HCT116 (cell line): Measurements from ENCODE around the gene MRPL33. TPM values are rescaled to one million over a fixed set of nuclear protein-coding genes. Genes with fewer than 3 reads are reported as not detected.

Experiments
- ATAC-seq: fragments of 200-7000 bp; cut with Tn5 transposase; 2 replicates; pipeline ENCODE4 v1.9.1; 2020; ENCODE audit warnings: mild to moderate bottlenecking, moderate library complexity
- BruUV-seq: library from RNA; stranded (reverse); fragments of 400-500 nt; replicated peaks from 2 replicates; lab custom pipeline; 2021; lab: Mats Ljungman, UMichigan
- CTCF ChIA-PET: fragments of 300-600 bp; sonication (Branson Sonifier 250); formaldehyde crosslinking; loops from one replicate; lab custom pipeline; 2021; ENCODE audit warnings: antibody characterized with exemption; lab: Charles Lee
- POLR2A ChIA-PET: fragments of 300-600, 350-600 bp; sonication (Branson Sonifier 250); formaldehyde crosslinking; loops from one replicate; lab custom pipeline; 2021; ENCODE audit warnings: antibody characterized with exemption; lab: Charles Lee
- RAD21 ChIA-PET, 2 experiments: fragments of 300-600 bp; sonication (Branson Sonifier 250); formaldehyde crosslinking; loops; one replicate each; lab custom pipeline; 2023; ENCODE audit warnings: low total read pairs in 2 of 2; ENCODE audit not compliant: uncharacterized antibody in 2 of 2, unreplicated experiment in 2 of 2, low non-redundant PET in 1 of 2; lab: Charles Lee
- DNase-seq: peaks from one replicate; pipeline ENCODE4 v3.0.0-alpha.2; 2010; ENCODE audit warnings: low read depth, low spot score
- H2AFZ ChIP-seq: fragments of 200-600 bp; shearing (Covaris generic), sonication (generic); 2 replicates; pipeline ENCODE4 v1.6.1; 2017; ENCODE audit warnings: low read depth, mixed run types, mixed read lengths, antibody characterized with exemption, low read length; ENCODE audit not compliant: poor library complexity, severe bottlenecking
- H3K27ac ChIP-seq: 2 replicates; pipeline ENCODE4 v1.5.1; 2012; ENCODE audit warnings: low read depth, low read length
- H3K27me3 ChIP-seq: fragments of 200-600 bp; sonication (generic); 2 replicates; pipeline ENCODE4 v1.6.1; 2016; ENCODE audit warnings: mixed run types, low read length, mixed read lengths; ENCODE audit not compliant: insufficient read depth
- H3K36me3 ChIP-seq, 2 experiments: fragments of 200-500 bp in 1 of 2; fragments of 200-600 bp in 1 of 2; sonication (Bioruptor generic) in 1 of 2; sonication (generic) in 1 of 2; 2 replicates each; pipeline versions ENCODE4 v1.5.1 to v1.6.1; 2014 to 2016; ENCODE audit warnings: low read length in 2 of 2, inconsistent platforms in 1 of 2, mixed read lengths in 1 of 2, mixed run types in 1 of 2; ENCODE audit not compliant: insufficient read depth in 2 of 2, control insufficient read depth in 1 of 2
- H3K4me1 ChIP-seq, 2 experiments: fragments of 200-600 bp in 1 of 2; sonication (generic) in 1 of 2; 2 replicates each; pipeline versions ENCODE4 v1.5.1 to v1.6.1; 2012 to 2017; ENCODE audit warnings: low read length in 2 of 2, inconsistent platforms in 1 of 2, mild to moderate bottlenecking in 1 of 2, mixed read lengths in 1 of 2, mixed run types in 1 of 2, moderate library complexity in 1 of 2; ENCODE audit not compliant: insufficient read depth in 2 of 2, control insufficient read depth in 1 of 2
- H3K4me2 ChIP-seq: fragments of 200-600 bp; sonication (generic); 2 replicates; pipeline ENCODE4 v1.6.1; 2017; ENCODE audit warnings: mixed run types, low read length, mixed read lengths
- H3K4me3 ChIP-seq, 2 experiments: fragments of 200-600 bp in 1 of 2; sonication (generic) in 1 of 2; replicated peaks in 1 of 2; 2 replicates each; pipeline ENCODE4 v1.5.1; 2011 to 2016; ENCODE audit warnings: low read length in 2 of 2, control low read depth in 1 of 2, low read depth in 1 of 2, mild to moderate bottlenecking in 1 of 2, mixed read lengths in 1 of 2, mixed run types in 1 of 2
- H3K79me2 ChIP-seq: fragments of 200-600 bp; sonication (generic); 2 replicates; pipeline ENCODE4 v1.6.1; 2017; ENCODE audit warnings: mild to moderate bottlenecking, mixed run types, low read length, moderate library complexity, mixed read lengths; ENCODE audit not compliant: insufficient read depth
- H3K9ac ChIP-seq: fragments of 200-600 bp; sonication (generic); 2 replicates; pipeline ENCODE4 v1.6.1; 2016; ENCODE audit warnings: low read length, mixed read lengths
- H3K9me2 ChIP-seq: fragments of 200-600 bp; sonication (generic), shearing (Covaris generic); 2 replicates; pipeline ENCODE4 v1.6.1; 2017; ENCODE audit warnings: mixed run types, mild to moderate bottlenecking, moderate library complexity; ENCODE audit not compliant: insufficient read depth
- H3K9me3 ChIP-seq, 2 experiments: fragments of 200-500 bp in 1 of 2; fragments of 200-600 bp in 1 of 2; sonication (Bioruptor generic) in 1 of 2; sonication (generic) in 1 of 2; 2 replicates each; pipeline ENCODE4 v1.6.1; 2014 to 2017; ENCODE audit warnings: low read length in 2 of 2, mixed read lengths in 2 of 2, inconsistent platforms in 1 of 2, low read depth in 1 of 2, mild to moderate bottlenecking in 1 of 2, mixed run types in 1 of 2, moderate library complexity in 1 of 2; ENCODE audit not compliant: control insufficient read depth in 1 of 2, insufficient read depth in 1 of 2
- H4K20me1 ChIP-seq: fragments of 200-600 bp; sonication (generic), shearing (Covaris generic); 2 replicates; pipeline ENCODE4 v1.6.1; 2017; ENCODE audit warnings: mixed run types, mild to moderate bottlenecking, moderate library complexity; ENCODE audit not compliant: insufficient read depth
- ATF3 ChIP-seq: IDR thresholded peaks from 2 replicates; pipeline ENCODE4 v1.6.1; 2012
- CBX3 ChIP-seq: IDR thresholded peaks from 2 replicates; pipeline ENCODE4 v1.6.1; 2012; ENCODE audit warnings: low read depth
- CTCF ChIP-seq, 3 experiments: fragments of 200-600 bp in 1 of 3; sonication (generic) in 1 of 3; IDR thresholded peaks in 2 of 3; conservative IDR thresholded peaks in 1 of 3; 2 replicates each; pipeline ENCODE4 v1.5.1; 2012 to 2017; ENCODE audit warnings: low read depth in 2 of 3, low read length in 2 of 3, antibody characterized with exemption in 1 of 3, borderline replicate concordance in 1 of 3, control low read depth in 1 of 3, mild to moderate bottlenecking in 1 of 3, mixed read lengths in 1 of 3, mixed run types in 1 of 3, moderate library complexity in 1 of 3; ENCODE audit not compliant: insufficient read depth in 1 of 3
- EGR1 ChIP-seq: IDR thresholded peaks from 2 replicates; pipeline ENCODE4 v1.6.1; 2012; ENCODE audit warnings: low read depth
- ELF1 ChIP-seq: IDR thresholded peaks from 2 replicates; pipeline ENCODE4 v1.6.1; 2012; ENCODE audit warnings: low read depth, borderline replicate concordance
- JUND ChIP-seq: IDR thresholded peaks from 2 replicates; pipeline ENCODE4 v1.6.1; 2012
- POLR2A ChIP-seq: IDR thresholded peaks from 2 replicates; pipeline ENCODE4 v1.7.0; 2011; ENCODE audit warnings: borderline replicate concordance; ENCODE audit not compliant: insufficient read depth, insufficient read length; ENCODE audit errors: extremely low read depth
- POLR2AphosphoS5 ChIP-seq: IDR thresholded peaks from 2 replicates; pipeline ENCODE4 v1.6.1; 2011; ENCODE audit warnings: mild to moderate bottlenecking, low read depth, low read length, moderate library complexity
- RAD21 ChIP-seq: IDR thresholded peaks from 2 replicates; pipeline ENCODE4 v1.6.1; 2012; ENCODE audit warnings: low read depth, mild to moderate bottlenecking
- REST ChIP-seq: IDR thresholded peaks from 2 replicates; pipeline ENCODE4 v1.6.1; 2012; ENCODE audit warnings: low read depth
- SIN3A ChIP-seq: IDR thresholded peaks from 2 replicates; pipeline ENCODE4 v1.6.1; 2012; ENCODE audit warnings: low read depth
- SP1 ChIP-seq: IDR thresholded peaks from 2 replicates; pipeline ENCODE4 v1.6.1; 2012; ENCODE audit warnings: low read depth
- SRF ChIP-seq: IDR thresholded peaks from 2 replicates; pipeline ENCODE4 v1.6.1; 2012; ENCODE audit warnings: low read depth
- YY1 ChIP-seq: IDR thresholded peaks from 2 replicates; pipeline ENCODE4 v1.6.1; 2011; ENCODE audit warnings: low read length, low read depth, moderate library complexity, mild to moderate bottlenecking; ENCODE audit not compliant: insufficient replicate concordance; ENCODE audit errors: extremely low read depth
- ZBTB33 ChIP-seq: IDR thresholded peaks from 2 replicates; pipeline ENCODE4 v1.6.1; 2011; ENCODE audit warnings: mild to moderate bottlenecking, low read length, moderate library complexity; ENCODE audit not compliant: insufficient replicate concordance; ENCODE audit errors: extremely low read depth
- ZFX ChIP-seq: fragments of 450-650 bp; IDR thresholded peaks from 2 replicates; pipeline ENCODE4 v1.6.1; 2017
- ZNF274 ChIP-seq: fragments of 200-500 bp; sonication (Bioruptor generic); IDR thresholded peaks from 2 replicates; pipeline ENCODE4 v1.6.1; 2014; ENCODE audit warnings: mild to moderate bottlenecking, low read depth, low read length, inconsistent platforms
- intact Hi-C: fragments of 100-400 bp; cut with micrococcal nuclease; formaldehyde crosslinking; loops from 2 replicates; pipeline ENCODE4 v1.10.0; 2022
- total RNA-seq: library from RNA; stranded (reverse); gene quantifications from one replicate; pipeline ENCODE4 v1.2.1, GENCODE V29; 2021; ENCODE audit not compliant: unreplicated experiment

The MRPL33 gene
- total RNA-seq, 1 experiment from 2014 or later: 66.3 TPM

GRCh38 chr2:27756544-27757498 lies 14.7 kb upstream of the MRPL33 start:
- Histone ChIP-seq H2AFZ (no peak overlapping the region), H4K20me1 (no peaks in the 10 kb centered on the region), H3K36me3 (no peaks in the 10 kb centered on the region), H3K79me2 (no peaks in the 10 kb centered on the region), H3K27me3 (no peaks in the 10 kb centered on the region), H3K27ac (no peak overlapping the region), H3K4me3 (no peak overlapping the region), H3K9me2 (no peaks in the 10 kb centered on the region), H3K9ac (no peak overlapping the region), H3K4me1 (peaks cover 12 to 32% of the 10 kb centered on the region in 2 experiments), H3K9me3 (no peaks in the 10 kb centered on the region), H3K4me2 (no peak overlapping the region)
- ATAC-seq: no peak
- intact Hi-C loops: loop anchor here (10.0 kb wide), 1 partner anchor 518 kb away; no protein-coding TSS in a partner anchor
- POLR2A ChIA-PET: no interaction called here
- BruUV-seq: no TSS peak
- no peak for DNase-seq
- TF ChIP-seq YY1: no peak
- no peak for TF ChIP-seq ZFX
- no peak for TF ChIP-seq REST
- TF ChIP-seq ATF3: no peak
- no peak for TF ChIP-seq ELF1
- TF ChIP-seq ZBTB33: no peak
- TF ChIP-seq SIN3A: no peak
- no peak for TF ChIP-seq JUND
- no peak for TF ChIP-seq RAD21
- TF ChIP-seq CBX3: no peak
- no peak for TF ChIP-seq POLR2AphosphoS5
- TF ChIP-seq EGR1: no peak
- no peak for TF ChIP-seq POLR2A
- no peak for TF ChIP-seq SP1
- TF ChIP-seq CTCF (IDR thresholded peaks at IDR 0.05 in 2 of 3, conservative IDR thresholded peaks at IDR 0.05 in 1 of 3; ENCODE audit: borderline replicate concordance in 1 of 3, insufficient read depth in 1 of 3, low read depth in 2 of 3, low read length in 2 of 3): no peak
- no peak for TF ChIP-seq ZNF274
- TF ChIP-seq SRF: no peak
- RAD21 ChIA-PET: no interaction called here
- CTCF ChIA-PET: no interaction called here
